Measurements from ENCODE around the gene ZNF710. TPM values are rescaled to one million over a fixed set of nuclear protein-coding genes. Genes with fewer than 3 reads are reported as not detected.

The ZNF710 gene
- total RNA-seq, 2 donors from 2014 or later: 13.2 to 28.1 TPM

DNA sequence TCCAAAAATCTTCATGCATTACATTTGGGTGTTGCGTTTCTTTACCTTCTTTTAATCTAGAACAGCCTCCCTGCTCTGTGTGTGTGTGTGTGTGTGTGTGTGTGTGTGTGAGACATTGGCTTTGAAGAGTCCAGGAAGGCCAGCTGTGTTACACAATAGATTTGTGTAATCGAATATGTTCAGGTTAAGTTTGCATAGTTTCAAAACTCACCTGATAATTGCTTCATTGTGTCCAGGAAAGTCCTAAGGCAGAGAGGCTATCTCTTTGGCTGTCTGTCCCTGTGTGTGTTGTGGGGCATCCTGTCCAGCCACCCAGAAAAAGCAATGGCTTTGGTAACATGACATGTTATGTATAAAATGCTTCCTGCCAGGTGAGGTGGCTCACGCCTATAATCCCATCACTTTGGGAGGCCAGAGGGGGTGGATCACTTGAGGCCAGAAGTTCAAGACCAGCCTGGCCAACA is 37.5 kb downstream of the ZNF710 start:
- peaks cover 0 to 15% of the 10 kb centered on the region in 2 donors for H3K36me3 Mint-ChIP-seq
- DNase-seq (ENCODE audit: low spot score in 2 of 2): peak in 1 of 2 donors; percentile 45
- ATAC-seq: no peak
- H3K27ac Mint-ChIP-seq: peak overlapping the region; percentile 91 to 97
- no peaks in the 10 kb centered on the region for H3K9me3 Mint-ChIP-seq

- ATAC-seq (no peak), DNase-seq (ENCODE audit: low spot score in 2 of 2) (no peak)
- peak overlapping the region; percentile 50 to 91 for H3K27ac Mint-ChIP-seq
- H3K9me3 Mint-ChIP-seq: no peaks in the 10 kb centered on the region
- peaks cover 0 to 15% of the 10 kb centered on the region in 2 donors for H3K36me3 Mint-ChIP-seq
Observed at GRCh38 chr15:90039996-90040395, 38.9 kb downstream of the ZNF710 start.

- no peak for DNase-seq (ENCODE audit: low spot score in 2 of 2)
- H3K9me3 Mint-ChIP-seq: no peaks in the 10 kb centered on the region
- no peak for ATAC-seq
- H3K27ac Mint-ChIP-seq: no peak overlapping the region
- H3K36me3 Mint-ChIP-seq: peaks cover 0 to 15% of the 10 kb centered on the region in 2 donors
Observed at GRCh38 chr15:90040618-90041017, 39.5 kb downstream of the ZNF710 start.

GRCh38 chr15:90042356-90042755 is 41.2 kb downstream of the ZNF710 start:
- DNase-seq (ENCODE audit: low spot score in 2 of 2) (no peak), ATAC-seq (no peak)
- Mint-ChIP-seq H3K36me3 (peaks cover 0 to 7% of the 10 kb centered on the region in 2 donors), H3K9me3 (no peaks in the 10 kb centered on the region), H3K27ac (no peak overlapping the region)

DNA sequence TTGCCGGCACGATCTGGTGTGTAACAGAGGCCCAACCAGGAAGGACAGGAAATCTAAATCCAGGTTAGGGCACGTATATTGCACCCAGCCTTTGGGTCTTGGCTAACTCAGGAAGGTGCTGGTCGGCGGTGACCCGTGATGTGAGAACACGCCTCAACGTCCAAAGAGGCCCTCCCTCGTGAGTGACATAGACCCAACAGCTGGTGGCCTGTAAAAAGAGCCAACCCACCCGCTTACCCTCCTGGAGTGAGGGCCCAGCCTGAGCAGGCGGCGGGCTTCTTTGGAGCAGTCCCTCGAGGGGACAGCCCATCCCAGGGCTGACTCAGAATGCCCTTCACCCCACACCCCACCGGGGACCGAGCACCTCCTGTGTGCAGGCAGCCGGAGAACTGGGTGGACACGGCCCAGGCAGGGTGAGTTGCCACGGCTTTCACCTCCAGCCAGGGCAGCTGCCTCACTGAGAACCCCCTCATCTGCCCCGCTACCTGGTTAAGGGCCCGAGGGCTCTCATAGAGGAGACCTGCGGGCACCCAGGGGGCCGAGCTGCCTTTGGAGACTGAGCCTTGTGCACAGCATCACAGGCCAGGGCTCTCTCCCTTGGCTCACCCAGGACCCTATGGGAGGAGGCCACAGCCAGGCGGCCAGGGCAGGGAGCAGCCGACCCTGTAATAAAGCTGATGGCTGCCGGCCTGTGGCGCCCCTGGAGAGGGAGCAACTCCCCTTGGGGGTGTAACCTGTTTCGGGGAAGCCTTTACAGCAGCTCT is 41.8 kb downstream of the ZNF710 start:
- Mint-ChIP-seq H3K27ac (no peak overlapping the region), H3K9me3 (no peaks in the 10 kb centered on the region)
- no peak for DNase-seq (ENCODE audit: low spot score in 2 of 2)

GRCh38 chr15:90043530-90044010 is 42.4 kb downstream of the ZNF710 start:
- H3K36me3 Mint-ChIP-seq: peaks cover 0 to 7% of the 10 kb centered on the region in 2 donors
- no peaks in the 10 kb centered on the region for H3K9me3 Mint-ChIP-seq
- ATAC-seq (no peak), DNase-seq (ENCODE audit: low spot score in 2 of 2) (no peak)
- peak overlapping the region; percentile 40 to 73 for H3K27ac Mint-ChIP-seq

More for the DNA sequence above, 41.8 kb downstream of the ZNF710 start:
- no peak for ATAC-seq
- peaks cover 0 to 7% of the 10 kb centered on the region in 2 donors for H3K36me3 Mint-ChIP-seq

GRCh38 chr15:90044191-90044590 is 43.1 kb downstream of the ZNF710 start:
- H3K36me3 Mint-ChIP-seq: peaks cover 0 to 7% of the 10 kb centered on the region in 2 donors
- DNase-seq (ENCODE audit: low spot score in 2 of 2): no peak
- no peaks in the 10 kb centered on the region for H3K9me3 Mint-ChIP-seq
- peak overlapping the region in 1 of 2 donors; percentile 40 for H3K27ac Mint-ChIP-seq
- ATAC-seq: no peak

- no peaks in the 10 kb centered on the region for H3K36me3 Mint-ChIP-seq
- no peaks in the 10 kb centered on the region for H3K9me3 Mint-ChIP-seq
- no peak for DNase-seq (ENCODE audit: low spot score in 2 of 2)
- ATAC-seq: no peak
- H3K27ac Mint-ChIP-seq: peak overlapping the region; percentile 45 to 63
Observed at GRCh38 chr15:90044916-90045371, 43.8 kb downstream of the ZNF710 start.

DNA sequence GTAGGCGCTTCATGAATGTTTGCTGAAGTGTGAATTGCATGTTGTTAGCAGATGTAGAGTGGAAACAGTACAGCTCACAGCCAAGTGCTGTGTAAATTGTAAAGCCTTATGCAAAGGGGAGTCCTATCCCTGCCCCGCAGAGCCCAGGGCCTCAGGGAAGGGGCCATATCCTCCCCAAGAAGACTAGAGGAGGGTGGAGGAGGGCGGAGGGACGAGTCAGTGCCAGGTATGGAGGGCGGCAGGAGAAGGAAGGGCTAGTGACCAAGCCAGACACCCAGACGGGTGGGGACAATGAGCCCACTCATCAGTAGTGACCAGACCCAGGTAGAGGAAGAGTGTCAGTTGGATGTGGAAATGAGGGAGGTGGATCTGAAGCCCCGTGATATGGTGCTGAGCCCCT is 45.2 kb downstream of the ZNF710 start:
- Mint-ChIP-seq H3K36me3 (no peaks in the 10 kb centered on the region), H3K27ac (peak overlapping the region; percentile 8 to 24)
- ATAC-seq: no peak

GRCh38 chr15:90046911-90047392 is 45.8 kb downstream of the ZNF710 start:
- H3K9me3 Mint-ChIP-seq: no peaks in the 10 kb centered on the region
- DNase-seq (ENCODE audit: low spot score in 2 of 2) (no peak), ATAC-seq (no peak)
- no peaks in the 10 kb centered on the region for H3K36me3 Mint-ChIP-seq
- peak overlapping the region; percentile 24 to 55 for H3K27ac Mint-ChIP-seq

More for the DNA sequence above, 45.2 kb downstream of the ZNF710 start:
- no peak for DNase-seq (ENCODE audit: low spot score in 2 of 2)
- H3K9me3 Mint-ChIP-seq: no peaks in the 10 kb centered on the region

GRCh38 chr15:90047956-90048575 is 46.9 kb downstream of the ZNF710 start:
- DNase-seq (ENCODE audit: low spot score in 2 of 2): no peak
- H3K36me3 Mint-ChIP-seq: no peaks in the 10 kb centered on the region
- H3K9me3 Mint-ChIP-seq: no peaks in the 10 kb centered on the region
- no peak for ATAC-seq
- H3K27ac Mint-ChIP-seq: no peak overlapping the region

- ATAC-seq: no peak
- Mint-ChIP-seq H3K36me3 (no peaks in the 10 kb centered on the region), H3K9me3 (no peaks in the 10 kb centered on the region), H3K27ac (peak overlapping the region in 1 of 2 donors; percentile 50)
- no peak for DNase-seq (ENCODE audit: low spot score in 2 of 2)
Observed at GRCh38 chr15:90049030-90049429, 47.9 kb downstream of the ZNF710 start.

DNA sequence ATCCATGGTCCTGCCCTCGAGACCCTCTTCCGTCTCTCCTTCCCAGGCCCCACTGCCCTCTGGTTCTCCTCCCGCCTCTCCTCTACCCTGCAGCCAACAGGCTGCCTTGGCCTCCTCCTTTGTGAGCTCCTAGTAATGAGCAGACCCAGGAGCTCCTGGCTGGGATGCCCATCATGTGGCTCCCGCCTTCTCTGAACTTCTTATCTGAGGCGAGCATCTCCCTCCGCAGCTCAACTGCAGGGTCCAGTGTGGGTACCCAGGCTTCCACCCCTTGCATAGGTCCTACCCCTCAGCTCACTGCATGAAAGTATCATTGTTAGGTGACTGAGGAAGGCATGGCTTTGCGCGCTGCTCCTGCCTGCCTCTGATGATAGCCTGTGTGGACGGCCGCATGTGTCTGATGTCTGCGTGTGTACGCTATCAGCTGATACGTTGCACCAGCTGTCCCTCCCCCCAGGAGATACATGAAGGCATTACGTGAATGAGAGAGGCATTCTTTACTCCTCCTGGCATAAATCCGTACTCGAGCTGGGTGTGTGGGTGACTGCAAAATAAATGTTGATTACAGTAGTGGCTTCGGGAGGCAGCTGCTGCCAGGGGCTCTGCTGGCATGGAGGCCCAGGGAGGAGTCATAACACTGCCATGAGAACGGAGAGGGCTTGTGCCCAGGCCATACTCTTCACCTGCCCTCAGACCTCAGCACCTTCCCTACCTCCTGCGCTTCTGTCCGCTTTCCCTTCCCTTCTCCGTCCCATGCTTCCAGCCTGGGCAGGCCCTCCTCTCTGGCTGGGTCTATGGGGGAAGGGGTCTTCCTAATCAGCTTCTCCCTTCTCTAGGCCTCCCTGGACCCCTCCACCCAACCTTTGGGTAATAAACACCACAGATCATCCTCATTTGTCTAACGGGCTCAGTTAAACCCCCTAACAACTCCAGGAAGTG is 48.8 kb downstream of the ZNF710 start:
- no peak for DNase-seq (ENCODE audit: low spot score in 2 of 2)
- no peak for ATAC-seq
- Mint-ChIP-seq H3K9me3 (no peaks in the 10 kb centered on the region), H3K36me3 (no peaks in the 10 kb centered on the region), H3K27ac (peak overlapping the region in 1 of 2 donors; percentile 94)

GRCh38 chr15:90051874-90052273 is 50.8 kb downstream of the ZNF710 start:
- DNase-seq (ENCODE audit: low spot score in 2 of 2) (no peak), ATAC-seq (no peak)
- H3K36me3 Mint-ChIP-seq: no peaks in the 10 kb centered on the region
- H3K9me3 Mint-ChIP-seq: no peaks in the 10 kb centered on the region
- peak overlapping the region; percentile 11 to 66 for H3K27ac Mint-ChIP-seq

DNA sequence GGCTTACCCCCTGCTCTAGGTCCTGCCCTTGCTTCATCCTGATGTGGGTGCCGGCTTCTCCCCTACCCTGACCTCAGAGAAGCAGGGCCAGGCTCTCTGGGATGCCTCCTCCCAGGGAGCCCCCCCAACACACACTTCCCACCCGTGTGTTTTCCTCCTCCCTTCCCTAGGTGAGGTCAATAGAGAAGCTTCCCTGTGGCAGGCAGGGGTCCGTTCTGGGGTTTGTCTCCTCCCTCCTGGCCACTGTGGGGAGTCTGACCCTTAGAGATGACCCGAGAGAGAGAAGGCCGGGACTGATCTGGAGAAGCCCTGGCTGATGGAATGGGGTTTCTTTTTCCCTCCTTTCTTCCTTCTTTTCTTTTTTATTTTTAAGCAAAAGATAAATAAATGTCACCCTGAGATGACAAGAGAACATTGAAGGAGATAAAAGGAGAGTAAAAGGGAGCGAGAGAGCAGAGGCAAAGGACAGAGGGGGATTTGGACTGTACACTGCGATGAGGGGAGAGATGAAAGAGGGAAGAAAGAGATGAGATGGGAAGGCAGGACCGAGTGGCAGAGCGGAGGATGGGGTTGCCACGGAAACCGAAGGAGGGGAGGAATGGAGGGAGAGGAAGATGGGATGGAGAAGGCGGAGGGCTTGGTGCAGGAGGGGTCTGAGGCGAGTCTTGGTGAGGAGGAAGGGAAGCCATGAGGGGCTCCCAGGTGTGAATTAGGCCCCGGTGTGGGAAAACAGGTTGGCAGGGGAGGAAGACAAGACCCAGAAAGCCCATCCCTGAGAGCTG is 52.8 kb downstream of the ZNF710 start:
- H3K9me3 Mint-ChIP-seq: no peaks in the 10 kb centered on the region
- H3K27ac Mint-ChIP-seq: peak overlapping the region in 1 of 2 donors; percentile 58
- H3K36me3 Mint-ChIP-seq: no peaks in the 10 kb centered on the region
- ATAC-seq (no peak), DNase-seq (ENCODE audit: low spot score in 2 of 2) (no peak)

Measured in activated naive CD4-positive, alpha-beta T cell treated with anti-CD3 and anti-CD28 coated beads, Interleukin-2, amount 50 U/mL, for 72 hours (primary cell).